Activated naive CD4-positive, alpha-beta T cell treated with anti-CD3 and anti-CD28 coated beads, Interleukin-2, amount 50 U/mL, for 24 hours (primary cell): ENCODE measurements around the gene NPHP4.

Source experiments
- H3K27ac Mint-ChIP-seq: one replicate; pipeline ENCODE4 v1.8.0; 2021; ENCODE audit warnings: mild to moderate bottlenecking, mixed read lengths
- H3K27me3 Mint-ChIP-seq: one replicate; pipeline ENCODE4 v1.8.0; 2021; ENCODE audit warnings: mixed read lengths
- H3K36me3 Mint-ChIP-seq: one replicate; pipeline ENCODE4 v1.8.0; 2021; ENCODE audit warnings: mixed read lengths
- H3K4me1 Mint-ChIP-seq: one replicate; pipeline ENCODE4 v1.8.0; 2021; ENCODE audit warnings: mixed read lengths
- H3K4me3 Mint-ChIP-seq: one replicate; pipeline ENCODE4 v1.8.0; 2021; ENCODE audit warnings: mild to moderate bottlenecking, mixed read lengths
- H3K9me3 Mint-ChIP-seq: one replicate; pipeline ENCODE4 v1.8.0; 2021; ENCODE audit warnings: mixed read lengths

Gene NPHP4

GRCh38 chr1:5889462-5889861 is 102.8 kb downstream of the NPHP4 start:
- no peaks in the 10 kb centered on the region for H3K9me3 Mint-ChIP-seq
- H3K4me1 Mint-ChIP-seq, result no peaks in the 10 kb centered on the region
- no peak overlapping the region for H3K4me3 Mint-ChIP-seq
- H3K27me3 Mint-ChIP-seq, result no peaks in the 10 kb centered on the region
- peaks cover 5% of the 10 kb centered on the region for H3K36me3 Mint-ChIP-seq
- H3K27ac Mint-ChIP-seq, result no peak overlapping the region

- no peak overlapping the region for H3K4me3 Mint-ChIP-seq
- peaks cover 4% of the 10 kb centered on the region for H3K36me3 Mint-ChIP-seq
- H3K27me3 Mint-ChIP-seq, result no peaks in the 10 kb centered on the region
- H3K27ac Mint-ChIP-seq, result no peak overlapping the region
- H3K9me3 Mint-ChIP-seq, result no peaks in the 10 kb centered on the region
- no peaks in the 10 kb centered on the region for H3K4me1 Mint-ChIP-seq
These were observed 103.5 kb downstream of the NPHP4 start for GRCh38 chr1:5888606-5889211.

- H3K27me3 Mint-ChIP-seq, result no peaks in the 10 kb centered on the region
- H3K27ac Mint-ChIP-seq, result no peak overlapping the region
- no peaks in the 10 kb centered on the region for H3K9me3 Mint-ChIP-seq
- no peak overlapping the region for H3K4me3 Mint-ChIP-seq
- peaks cover 4% of the 10 kb centered on the region for H3K36me3 Mint-ChIP-seq
- no peaks in the 10 kb centered on the region for H3K4me1 Mint-ChIP-seq
These were observed 104.3 kb downstream of the NPHP4 start for GRCh38 chr1:5887971-5888361.

GRCh38 chr1:5887349-5887970 is 104.8 kb downstream of the NPHP4 start:
- H3K27me3 Mint-ChIP-seq, result no peaks in the 10 kb centered on the region
- H3K4me3 Mint-ChIP-seq, result no peak overlapping the region
- no peak overlapping the region for H3K27ac Mint-ChIP-seq
- peaks cover 6% of the 10 kb centered on the region for H3K36me3 Mint-ChIP-seq
- H3K9me3 Mint-ChIP-seq, result no peaks in the 10 kb centered on the region
- no peaks in the 10 kb centered on the region for H3K4me1 Mint-ChIP-seq

- Mint-ChIP-seq H3K27ac (no peak overlapping the region), H3K4me3 (no peak overlapping the region), H3K4me1 (no peaks in the 10 kb centered on the region), H3K9me3 (no peaks in the 10 kb centered on the region), H3K27me3 (no peaks in the 10 kb centered on the region), H3K36me3 (peaks cover 9% of the 10 kb centered on the region)
These were observed 105.5 kb downstream of the NPHP4 start for GRCh38 chr1:5886541-5887348.

- no peak overlapping the region for H3K27ac Mint-ChIP-seq
- H3K36me3 Mint-ChIP-seq, result peaks cover 9% of the 10 kb centered on the region
- no peaks in the 10 kb centered on the region for H3K27me3 Mint-ChIP-seq
- H3K4me3 Mint-ChIP-seq, result no peak overlapping the region
- H3K9me3 Mint-ChIP-seq, result no peaks in the 10 kb centered on the region
- H3K4me1 Mint-ChIP-seq, result no peaks in the 10 kb centered on the region
These were observed 106.1 kb downstream of the NPHP4 start for GRCh38 chr1:5886140-5886483.

GRCh38 chr1:5885471-5886139 is 106.6 kb downstream of the NPHP4 start:
- H3K36me3 Mint-ChIP-seq, result peaks cover 11% of the 10 kb centered on the region
- no peak overlapping the region for H3K4me3 Mint-ChIP-seq
- H3K9me3 Mint-ChIP-seq, result no peaks in the 10 kb centered on the region
- no peaks in the 10 kb centered on the region for H3K4me1 Mint-ChIP-seq
- H3K27me3 Mint-ChIP-seq, result no peaks in the 10 kb centered on the region
- no peak overlapping the region for H3K27ac Mint-ChIP-seq

GRCh38 chr1:5884110-5884509 is 108.1 kb downstream of the NPHP4 start:
- no peaks in the 10 kb centered on the region for H3K27me3 Mint-ChIP-seq
- peaks cover 18% of the 10 kb centered on the region for H3K36me3 Mint-ChIP-seq

GRCh38 chr1:5883129-5884048 is 108.8 kb downstream of the NPHP4 start:
- no peak overlapping the region for H3K4me3 Mint-ChIP-seq
- H3K36me3 Mint-ChIP-seq, result peaks cover 18% of the 10 kb centered on the region
- no peak overlapping the region for H3K27ac Mint-ChIP-seq
- H3K9me3 Mint-ChIP-seq, result no peaks in the 10 kb centered on the region
- H3K4me1 Mint-ChIP-seq, result no peaks in the 10 kb centered on the region
- no peaks in the 10 kb centered on the region for H3K27me3 Mint-ChIP-seq

More at GRCh38 chr1:5884110-5884509, 108.1 kb downstream of the NPHP4 start:
- no peak overlapping the region for H3K27ac Mint-ChIP-seq
- no peaks in the 10 kb centered on the region for H3K9me3 Mint-ChIP-seq
- H3K4me3 Mint-ChIP-seq, result no peak overlapping the region
- H3K4me1 Mint-ChIP-seq, result no peaks in the 10 kb centered on the region

GRCh38 chr1:5882367-5883128 is 109.7 kb downstream of the NPHP4 start:
- H3K36me3 Mint-ChIP-seq, result peaks cover 18% of the 10 kb centered on the region
- no peak overlapping the region for H3K27ac Mint-ChIP-seq
- no peaks in the 10 kb centered on the region for H3K27me3 Mint-ChIP-seq
- H3K4me1 Mint-ChIP-seq, result no peaks in the 10 kb centered on the region
- H3K9me3 Mint-ChIP-seq, result no peaks in the 10 kb centered on the region
- no peak overlapping the region for H3K4me3 Mint-ChIP-seq

- Mint-ChIP-seq H3K9me3 (no peaks in the 10 kb centered on the region), H3K27ac (no peak overlapping the region), H3K4me3 (no peak overlapping the region), H3K4me1 (no peaks in the 10 kb centered on the region), H3K36me3 (peaks cover 17% of the 10 kb centered on the region), H3K27me3 (no peaks in the 10 kb centered on the region)
These were observed 110.6 kb downstream of the NPHP4 start for GRCh38 chr1:5881526-5882222.

GRCh38 chr1:5880630-5881405 is 111.4 kb downstream of the NPHP4 start:
- Mint-ChIP-seq H3K27me3 (no peaks in the 10 kb centered on the region), H3K4me1 (no peaks in the 10 kb centered on the region), H3K36me3 (peaks cover 17% of the 10 kb centered on the region), H3K27ac (no peak overlapping the region), H3K9me3 (no peaks in the 10 kb centered on the region), H3K4me3 (no peak overlapping the region)

- Mint-ChIP-seq H3K4me1 (no peaks in the 10 kb centered on the region), H3K9me3 (no peaks in the 10 kb centered on the region), H3K27me3 (no peaks in the 10 kb centered on the region), H3K27ac (no peak overlapping the region), H3K36me3 (peaks cover 18% of the 10 kb centered on the region), H3K4me3 (no peak overlapping the region)
These were observed 112.8 kb downstream of the NPHP4 start for GRCh38 chr1:5879421-5879820.
